H54 (cell line): ENCODE measurements around the gene HOXA1.
A peak's percentile ranks its signal among the peaks of the same experiment; 100 is the strongest.
"Not testable (repeated sequence)": the region's sequence is repeated elsewhere in the genome, so short reads cannot be mapped to it uniquely, and the experiment has no call there.

ENCODE experiments used
- DNase-seq: peaks from one replicate; pipeline ENCODE4 v3.0.0; 2011; ENCODE audit warnings: low spot score, mixed read lengths; ENCODE audit not compliant: insufficient read length
- FAIRE-seq: peaks from 3 replicates; lab custom pipeline; 2011; peaks lifted over from hg19 to GRCh38; lab: Jason Lieb, UNC
- POLR2A ChIP-seq: IDR thresholded peaks from 2 replicates; pipeline ENCODE4 v1.6.1; 2011; ENCODE audit warnings: low read depth, mild to moderate bottlenecking, low read length

HOXA1 gene

DNA sequence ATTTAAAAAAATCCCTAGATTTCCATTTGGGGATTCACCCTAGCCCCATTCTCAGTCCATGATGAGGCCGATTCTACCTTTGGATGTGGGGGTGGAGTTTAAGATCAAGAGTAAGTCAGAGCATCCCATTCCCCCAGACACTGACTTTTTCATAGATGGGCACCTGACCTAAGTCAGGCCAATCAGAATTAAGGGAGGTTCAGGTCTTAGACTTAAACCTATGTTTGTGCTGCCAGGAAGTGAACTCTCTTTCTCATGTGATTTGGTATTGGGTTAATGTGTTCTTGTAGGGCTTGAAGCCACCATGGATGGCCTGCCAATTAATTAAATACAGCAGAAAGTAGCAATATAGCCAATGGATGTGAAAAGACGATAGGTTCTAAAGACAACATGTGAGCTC, 30.1 kb downstream of the HOXA1 start:
- no peak for TF ChIP-seq POLR2A
- DNase-seq (no peak), FAIRE-seq (no peak)

DNA sequence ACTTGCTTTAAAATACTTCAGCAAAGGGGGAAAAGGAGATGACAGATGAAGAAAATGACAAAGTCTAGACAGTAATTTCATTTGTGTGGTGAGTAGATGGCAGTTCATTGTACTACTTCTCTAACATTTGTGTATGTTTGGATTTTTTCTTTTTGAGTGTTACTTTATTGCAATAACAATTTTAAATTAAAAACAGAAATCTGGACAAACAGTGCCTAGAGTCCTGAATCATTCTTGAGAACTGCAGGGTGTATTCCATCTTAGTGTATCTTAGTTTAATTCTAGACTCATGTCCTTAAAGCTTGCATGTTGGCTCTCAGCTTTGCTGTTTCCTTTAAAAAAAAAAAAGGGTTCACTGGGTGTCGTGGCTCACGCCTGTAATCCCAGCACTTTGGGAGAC, 31.1 kb downstream of the HOXA1 start:
- FAIRE-seq (no peak), DNase-seq (no peak)
- no peak for TF ChIP-seq POLR2A

DNA sequence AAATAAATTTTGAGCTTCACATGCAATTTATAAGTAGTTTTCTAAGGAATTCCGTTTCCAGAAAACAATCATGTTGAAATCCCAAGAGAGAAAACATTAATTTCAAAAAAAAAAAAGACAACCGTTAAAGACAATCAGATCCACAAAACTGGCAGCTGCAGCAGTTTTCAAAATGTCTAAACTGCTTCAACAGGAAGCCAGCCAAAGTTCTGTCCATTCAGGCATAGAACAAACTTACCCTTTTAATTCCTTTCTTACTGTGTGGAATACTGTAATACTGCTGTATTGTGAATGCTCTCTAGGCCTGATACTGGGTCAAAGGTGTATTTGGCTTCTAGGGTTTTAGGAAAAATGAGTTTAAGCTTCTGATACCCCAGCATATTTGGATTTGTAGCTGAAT, 31.6 kb downstream of the HOXA1 start:
- no peak for DNase-seq
- FAIRE-seq, result no peak
- no peak for TF ChIP-seq POLR2A

DNA sequence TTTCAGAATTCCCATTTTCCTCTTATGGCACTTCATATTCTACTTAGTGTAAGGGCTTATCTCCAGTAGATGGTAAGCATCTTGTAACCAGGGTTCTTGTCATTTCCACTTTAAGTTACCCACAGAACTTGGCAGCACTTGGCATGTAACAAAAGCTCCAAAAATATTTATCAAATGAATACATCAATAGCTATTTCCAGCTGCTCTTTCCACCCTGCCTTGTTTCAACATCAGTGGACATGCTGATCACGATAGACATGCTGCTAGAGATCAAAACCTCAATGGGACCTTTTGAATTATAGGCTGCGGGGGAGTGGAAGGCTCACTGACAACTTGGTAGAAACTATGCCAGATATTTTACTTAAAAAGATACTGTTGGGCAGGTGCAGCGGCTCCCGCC, 32.9 kb downstream of the HOXA1 start:
- DNase-seq, result no peak
- no peak for TF ChIP-seq POLR2A
- no peak for FAIRE-seq

DNA sequence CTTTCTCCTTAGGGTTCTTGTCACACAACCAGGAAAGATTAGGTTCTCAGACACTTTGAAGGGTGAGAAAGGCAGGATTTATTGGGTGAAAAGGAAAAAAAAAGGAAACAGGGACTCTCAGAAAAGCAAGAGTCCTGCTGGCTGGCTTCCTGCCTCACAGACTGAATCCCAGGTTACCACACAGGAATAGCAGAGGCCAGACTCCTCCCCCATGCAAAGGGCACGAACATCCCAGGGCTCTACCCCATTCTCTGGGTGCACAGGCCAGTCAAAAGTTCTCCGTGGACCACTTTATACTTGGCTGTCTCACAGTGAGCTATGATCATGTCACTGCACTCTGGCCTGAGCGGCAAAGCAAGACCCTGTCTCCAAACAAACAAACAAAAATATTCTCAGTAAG, 42.6 kb downstream of the HOXA1 start:
- DNase-seq (no peak), FAIRE-seq (peak; percentile 53)
- TF ChIP-seq POLR2A, result no peak

DNA sequence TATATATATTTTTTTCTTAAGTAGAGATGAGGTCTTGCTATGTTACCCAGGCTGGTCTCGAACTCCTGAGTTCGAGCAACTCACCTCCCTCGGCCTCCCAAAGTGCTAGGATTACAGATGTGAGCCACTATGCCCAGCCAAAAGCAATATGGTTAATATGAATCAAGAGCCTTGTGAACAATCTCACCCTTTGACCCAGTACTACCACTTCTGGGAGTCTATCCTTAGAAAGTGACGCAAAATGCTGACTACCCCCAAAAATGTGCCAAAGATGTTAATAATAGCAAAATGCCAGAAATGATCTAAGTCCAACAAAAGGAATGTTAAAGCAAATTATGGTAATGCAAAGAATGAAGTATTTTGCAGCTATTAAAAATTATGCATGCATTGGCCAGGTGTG, 44.3 kb downstream of the HOXA1 start:
- DNase-seq (no peak), FAIRE-seq (no peak)
- TF ChIP-seq POLR2A, result no peak

DNA sequence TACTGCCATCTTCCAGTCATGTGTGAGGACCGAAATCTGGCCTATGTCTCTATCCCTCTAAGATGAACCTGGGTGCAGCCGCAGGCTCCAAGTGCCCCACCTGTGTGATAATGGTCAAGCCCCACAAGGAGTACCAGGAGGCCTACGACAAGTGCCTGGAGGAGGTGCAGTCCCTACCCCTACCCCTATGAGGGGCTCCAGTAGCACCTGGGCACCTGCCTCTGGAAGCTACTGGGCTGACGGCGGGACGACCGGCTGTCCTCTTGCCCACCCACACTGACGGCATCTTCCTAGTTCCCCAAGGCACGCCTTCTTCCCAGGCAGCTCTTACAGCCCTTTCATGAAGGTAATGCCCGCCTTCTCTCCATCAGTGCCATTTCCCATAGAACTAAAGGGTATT, 47.4 kb downstream of the HOXA1 start:
- DNase-seq (no peak), FAIRE-seq (no peak)
- TF ChIP-seq POLR2A, result no peak

DNA sequence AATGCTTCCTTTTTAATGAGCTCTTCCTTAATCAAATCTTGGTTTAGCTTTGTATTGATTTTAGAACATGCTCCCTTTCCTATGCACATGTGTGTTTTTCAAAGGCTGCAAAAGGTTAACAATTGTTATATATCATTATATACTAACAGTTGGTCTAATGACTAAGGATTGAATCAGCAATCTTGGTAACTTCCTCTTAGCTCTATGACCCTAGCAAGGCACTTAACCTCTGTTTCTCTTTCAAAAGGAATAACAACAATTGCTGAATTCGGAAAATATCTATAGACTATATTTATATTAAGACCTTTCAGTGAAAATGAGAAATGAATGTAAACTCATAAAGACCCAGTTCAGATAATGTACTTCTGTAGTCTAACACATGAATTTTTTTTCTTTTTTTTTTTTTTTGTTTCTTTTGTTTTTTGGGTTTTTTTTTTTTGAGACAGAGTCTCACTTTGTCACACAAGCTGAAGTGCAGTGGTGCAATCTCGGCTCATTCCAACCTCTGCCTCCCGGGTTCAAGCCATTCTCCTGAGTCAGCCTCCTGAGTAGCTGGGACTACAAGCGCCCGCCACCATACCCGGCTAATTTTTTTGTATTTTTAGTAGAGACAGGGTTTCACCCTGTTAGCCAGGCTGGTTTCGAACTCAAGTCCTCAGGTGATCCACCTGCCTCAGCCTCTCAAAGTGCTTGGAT, 48.8 kb downstream of the HOXA1 start:
- FAIRE-seq (peak; percentile 73), DNase-seq (peak; percentile 86)
- TF ChIP-seq POLR2A, result no peak

DNA sequence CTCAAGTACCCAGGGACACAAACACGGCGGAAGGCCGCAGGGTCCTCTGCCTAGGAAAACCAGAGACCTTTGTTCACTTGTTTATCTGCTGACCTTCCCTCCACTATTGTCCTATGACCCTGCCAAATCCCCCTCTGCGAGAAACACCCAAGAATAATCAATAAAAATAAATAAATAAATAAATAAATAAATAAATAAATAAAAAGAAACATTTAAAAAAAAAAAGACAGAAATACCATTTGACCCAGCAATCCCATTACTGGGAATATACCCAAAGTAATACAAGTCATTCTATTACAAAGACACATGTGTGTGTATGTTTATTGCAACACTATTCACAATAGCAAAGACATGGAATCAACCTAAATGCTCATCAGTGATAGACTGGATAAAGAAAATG, 49.8 kb downstream of the HOXA1 start:
- not testable (repeated sequence) for DNase-seq, FAIRE-seq

- not testable (repeated sequence) for DNase-seq, FAIRE-seq
These were observed 50.7 kb downstream of the HOXA1 start for GRCh38 chr7:27045066-27045465.
